Hematopoietic multipotent progenitor cell treated with erythropoietin and hydrocortisone succinate and interleukin-3 and kit ligand, for 4 days (in vitro differentiated cells): ENCODE results near the gene MPHOSPH9.
A peak's percentile ranks its signal among the peaks of the same experiment; 100 is the strongest.

Experiments
- DNase-seq: peaks from one replicate; pipeline ENCODE4 v3.0.0-alpha.2; 2015

MPHOSPH9 gene

GRCh38 chr12:123143736-123144461 is 89.0 kb downstream of the MPHOSPH9 start:
- no peak for DNase-seq

- peak; percentile 81 for DNase-seq
Observed at GRCh38 chr12:123142921-123143735, 89.8 kb downstream of the MPHOSPH9 start.

- no peak for DNase-seq
Observed at GRCh38 chr12:123142518-123142840, 90.5 kb downstream of the MPHOSPH9 start.

DNA sequence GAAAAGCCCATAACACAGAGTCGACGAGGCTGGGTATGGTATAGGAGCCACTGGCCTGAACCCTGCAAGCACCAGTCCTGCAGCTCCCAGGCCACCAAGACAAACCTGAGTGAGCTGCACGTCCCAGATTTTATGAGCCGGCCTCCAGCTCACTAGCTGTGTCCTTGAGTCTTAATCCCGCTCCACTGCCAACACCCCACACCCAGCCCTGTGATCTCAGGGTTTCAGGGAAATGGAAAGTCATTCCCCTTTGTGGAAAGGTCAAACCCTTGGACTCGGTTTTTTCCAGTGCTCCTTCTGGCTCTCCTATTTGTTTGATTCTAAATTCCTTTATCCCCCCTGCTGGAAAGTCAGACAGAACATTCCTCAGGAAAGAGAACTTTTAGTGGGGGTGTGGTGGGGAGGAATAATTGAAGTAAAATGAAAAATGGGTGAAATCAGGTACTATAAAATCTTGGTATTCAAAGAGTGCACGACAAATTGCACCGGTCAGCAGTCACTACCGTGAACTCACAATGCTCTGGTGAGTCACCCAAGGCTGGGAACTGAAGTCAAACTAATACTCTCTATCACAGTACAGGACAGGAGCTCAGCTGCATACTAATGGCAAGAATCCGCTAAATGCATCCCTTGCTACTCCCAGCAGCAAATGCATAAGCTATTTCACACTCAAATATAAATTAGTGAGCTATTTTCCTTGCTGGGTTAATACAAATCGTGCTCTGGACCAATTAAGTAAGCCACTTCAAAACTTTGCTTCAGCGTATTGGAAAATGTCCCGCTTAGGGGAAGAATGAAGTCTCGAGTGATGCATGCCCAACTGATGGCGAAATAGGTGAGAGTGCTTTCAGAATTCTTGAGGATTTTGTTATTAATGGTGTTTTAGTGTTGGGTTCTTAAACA is 91.1 kb downstream of the MPHOSPH9 start:
- DNase-seq: no peak

GRCh38 chr12:123140676-123141614 is 92.0 kb downstream of the MPHOSPH9 start:
- DNase-seq: no peak

DNA sequence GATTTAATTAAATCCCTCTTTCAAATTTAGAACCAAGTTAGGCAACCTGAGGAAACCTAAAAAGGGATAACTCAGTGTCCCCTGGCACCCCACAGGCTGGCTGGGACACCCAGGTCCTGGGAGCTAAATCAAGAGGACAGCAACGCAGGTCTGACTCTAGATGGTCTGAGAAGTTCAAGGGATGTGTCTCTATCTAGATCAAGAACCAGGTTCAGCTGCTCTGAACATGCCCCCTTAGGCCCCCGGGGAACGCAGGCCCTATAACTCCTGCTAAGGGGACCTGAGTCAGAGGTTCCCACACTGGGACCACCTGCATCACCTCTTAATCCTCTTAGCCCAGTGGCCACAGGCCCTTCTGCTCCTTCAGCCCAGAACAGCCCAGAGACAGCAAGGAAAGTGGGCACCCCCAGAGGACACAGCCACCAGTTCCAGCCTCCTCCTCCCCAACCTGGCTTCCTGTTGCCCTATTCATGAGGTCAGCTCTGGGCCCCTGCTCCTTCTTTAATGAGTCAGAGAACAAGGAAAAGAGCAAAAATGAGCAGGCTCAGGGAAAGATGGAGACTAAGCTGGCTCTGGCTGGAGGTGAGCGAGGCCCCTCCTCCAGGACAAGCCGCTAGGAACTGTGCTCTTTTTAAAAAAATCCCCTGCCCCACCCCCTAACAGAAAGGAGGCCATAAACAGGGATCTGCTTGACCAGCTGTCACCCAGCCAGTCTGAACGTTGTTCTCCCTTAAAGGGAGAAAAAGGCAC is 92.8 kb downstream of the MPHOSPH9 start:
- DNase-seq: no peak

- no peak for DNase-seq
Observed at GRCh38 chr12:123135688-123136087, 97.3 kb downstream of the MPHOSPH9 start.

DNA sequence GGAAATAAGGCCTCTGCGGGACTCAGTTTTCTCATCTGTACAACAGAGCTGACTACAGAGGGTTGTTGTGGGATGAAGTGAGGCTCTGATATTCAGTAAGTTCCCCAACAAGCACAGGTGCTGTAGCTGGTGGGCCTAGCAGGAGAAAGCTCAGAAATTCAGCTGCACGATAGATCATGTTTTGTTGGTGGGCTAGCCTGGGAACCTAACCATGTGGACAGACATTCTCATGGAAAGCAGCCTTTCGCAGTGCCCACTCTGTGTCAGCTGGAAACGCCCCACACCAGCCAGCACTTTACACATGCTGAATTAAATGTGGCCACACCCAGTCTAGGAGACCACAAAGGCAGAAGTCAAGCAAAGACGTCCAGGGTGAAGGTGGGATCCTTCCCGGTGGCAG is 98.1 kb downstream of the MPHOSPH9 start:
- DNase-seq: peak; percentile 75

DNA sequence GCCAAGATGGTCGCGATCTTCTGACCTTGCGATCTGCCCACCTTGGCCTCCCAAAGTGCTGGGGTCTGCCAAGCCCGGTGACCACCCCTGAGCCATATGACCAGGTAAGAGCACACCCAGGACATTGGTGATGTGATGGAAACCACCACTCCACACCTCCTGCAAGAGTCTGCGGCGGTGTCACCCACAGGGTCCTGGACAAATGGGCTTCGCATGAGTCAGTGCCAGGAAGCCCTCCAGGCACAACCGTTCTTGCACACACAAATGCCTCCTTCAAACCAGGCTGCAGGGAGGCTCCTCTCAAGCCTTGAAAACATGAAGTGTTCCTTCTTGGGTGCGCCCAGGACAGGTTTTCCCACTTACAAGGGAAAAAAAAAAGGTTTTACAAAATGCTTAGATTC is 98.7 kb downstream of the MPHOSPH9 start:
- DNase-seq: no peak

GRCh38 chr12:123133701-123134100 is 99.2 kb downstream of the MPHOSPH9 start:
- no peak for DNase-seq

DNA sequence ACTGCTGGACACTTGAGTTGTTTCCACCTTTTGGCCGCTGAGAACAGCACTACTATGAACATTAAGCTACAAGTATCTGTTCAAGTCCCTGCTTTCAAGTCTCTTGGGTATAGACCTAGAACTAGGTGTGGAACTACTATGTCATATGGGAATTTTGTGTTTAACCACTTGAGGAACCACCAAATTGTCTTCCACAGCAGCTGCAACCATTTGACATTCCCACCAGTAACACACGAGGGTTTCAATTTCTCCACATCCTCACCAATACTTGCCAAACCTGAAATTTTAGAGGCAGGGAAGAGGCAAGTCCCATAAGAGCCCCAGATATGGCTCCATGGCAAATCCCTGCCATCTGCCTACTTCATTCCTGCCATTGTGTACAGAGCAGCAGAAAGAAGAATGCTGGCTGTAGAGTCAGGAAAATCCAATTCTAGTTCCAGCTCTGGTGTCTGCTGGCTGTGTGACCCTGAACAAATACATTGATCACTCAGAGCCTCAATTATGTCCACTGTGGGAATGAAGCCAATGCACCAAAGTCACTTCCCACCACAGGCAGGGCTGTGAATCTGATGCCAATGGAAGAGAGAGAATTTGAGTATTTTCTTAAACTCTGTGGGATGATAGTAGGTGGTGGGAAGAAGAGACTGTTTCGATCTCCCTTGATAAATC is 99.9 kb downstream of the MPHOSPH9 start:
- no peak for DNase-seq

DNA sequence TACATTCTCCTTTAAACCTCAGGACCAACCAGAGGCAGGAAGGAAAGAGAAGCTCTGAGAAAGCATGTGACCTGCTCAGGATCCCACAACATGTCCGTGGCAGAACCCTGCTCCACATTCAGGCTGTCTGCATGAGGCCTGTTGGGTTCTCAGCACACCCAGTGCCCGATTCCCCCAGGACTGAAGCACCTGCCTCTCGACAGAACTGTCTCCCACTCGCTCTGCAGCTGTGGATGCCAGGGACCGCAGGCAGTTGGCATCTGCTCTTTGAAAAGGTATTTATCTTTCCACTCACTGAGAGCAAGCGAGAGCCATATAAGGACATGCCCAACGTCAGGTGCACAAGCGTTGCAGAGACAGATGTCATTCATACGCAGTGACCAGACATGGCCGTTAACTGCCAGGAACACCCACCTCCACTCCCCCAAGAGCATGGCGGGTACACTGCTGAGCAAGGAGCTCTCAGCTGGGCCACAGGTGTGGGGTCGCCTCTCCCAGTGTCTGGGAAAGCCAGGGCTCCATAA is 101.0 kb downstream of the MPHOSPH9 start:
- DNase-seq: no peak

DNA sequence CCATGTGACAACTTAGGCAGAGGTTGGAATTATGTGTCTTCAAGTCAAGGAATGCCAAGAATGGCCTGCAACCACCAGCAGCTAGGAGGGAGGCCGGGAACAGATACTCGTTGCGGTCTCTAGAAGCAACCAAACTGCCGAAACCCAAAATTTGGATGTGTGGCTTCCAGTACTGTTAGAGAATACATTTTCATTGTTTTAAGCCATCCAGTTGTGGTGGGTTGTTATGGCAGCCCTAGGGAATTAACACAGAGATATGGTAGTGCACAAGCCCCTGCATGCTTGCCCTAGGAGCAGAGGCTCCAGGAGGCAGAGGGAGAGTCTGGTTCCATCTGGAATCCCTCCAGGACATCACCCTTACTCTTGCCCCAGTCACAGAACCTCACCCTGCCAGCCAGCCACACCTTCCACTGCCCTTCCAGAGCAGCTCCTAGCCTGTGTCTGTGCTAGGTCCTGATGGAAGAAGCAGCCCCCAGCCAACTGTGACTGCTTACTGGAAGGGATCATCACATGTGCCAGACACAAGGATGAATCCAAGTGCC is 101.6 kb downstream of the MPHOSPH9 start:
- DNase-seq: no peak

DNA sequence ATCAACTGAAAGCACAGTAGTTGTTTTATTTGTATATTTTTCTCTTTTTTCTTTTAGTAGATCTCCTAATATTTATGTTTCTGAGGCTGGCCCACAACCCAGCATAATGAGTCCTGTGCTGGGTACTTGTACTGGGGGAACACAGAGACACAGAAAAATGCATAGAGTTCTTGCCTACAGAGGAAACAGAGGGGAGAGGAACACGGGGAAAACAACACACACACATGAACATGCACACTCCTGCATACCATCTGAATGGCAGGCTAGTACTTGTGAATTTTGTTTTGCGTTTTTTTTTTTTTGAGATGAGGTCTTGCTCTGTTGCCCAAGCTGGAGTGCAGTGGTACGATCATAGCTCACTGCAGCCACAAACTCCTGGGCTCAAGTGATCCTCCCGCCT is 103.3 kb downstream of the MPHOSPH9 start:
- no peak for DNase-seq

DNA sequence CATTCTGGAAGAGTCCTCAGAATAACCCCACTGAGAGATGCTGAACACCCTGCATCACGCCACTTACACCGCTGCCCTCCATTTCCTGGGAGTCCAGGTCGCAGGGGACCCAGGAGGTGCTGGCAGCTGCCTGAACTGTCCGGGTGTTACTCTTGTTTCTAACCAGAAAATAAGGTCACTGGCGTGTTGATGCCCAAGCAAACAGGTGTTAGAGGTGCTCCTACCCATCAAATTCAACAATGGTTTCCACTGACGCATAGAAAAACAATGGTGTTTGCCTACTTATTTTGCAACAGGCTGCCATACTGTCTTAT is 105.8 kb downstream of the MPHOSPH9 start:
- DNase-seq: no peak

- peak; percentile 83 for DNase-seq
Observed at GRCh38 chr12:123126294-123127181, 106.4 kb downstream of the MPHOSPH9 start.

DNA sequence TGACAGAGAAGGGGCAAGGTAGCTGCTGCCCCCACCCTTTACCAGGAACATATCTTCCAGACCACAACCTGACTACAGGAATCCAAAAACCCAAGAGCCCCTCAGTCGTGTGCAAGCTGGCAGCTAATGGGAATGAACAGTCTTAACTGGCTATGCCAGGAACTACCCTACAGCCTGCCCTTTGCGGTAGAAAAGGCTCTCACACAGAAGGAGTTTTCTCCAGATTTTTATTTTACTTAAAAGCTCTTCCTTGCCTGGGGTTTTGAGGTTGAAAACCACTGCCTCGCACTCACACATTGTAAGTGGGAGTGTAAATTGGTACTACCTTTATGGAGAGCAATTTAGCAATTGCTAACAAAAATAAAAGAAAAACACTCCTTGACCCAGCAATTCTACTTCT is 110.3 kb downstream of the MPHOSPH9 start:
- DNase-seq: no peak

- no peak for DNase-seq
Observed at GRCh38 chr12:123121670-123122069, 111.3 kb downstream of the MPHOSPH9 start.

GRCh38 chr12:123120452-123121166 is 112.3 kb downstream of the MPHOSPH9 start:
- no peak for DNase-seq
